A673 (cell line): ENCODE data around the gene LPP. TPM values are rescaled to one million over a fixed set of nuclear protein-coding genes. Genes with fewer than 3 reads are reported as not detected.

Source experiments
- BruUV-seq: library from RNA; stranded (reverse); fragments of 400-500 nt; replicated peaks from 2 replicates; lab custom pipeline; 2021; lab: Mats Ljungman, UMichigan
- CTCF ChIA-PET: fragments of 300-600 bp; sonication (Branson Sonifier 250); formaldehyde crosslinking; loops from one replicate; lab custom pipeline; 2022; ENCODE audit warnings: antibody characterized with exemption; lab: Charles Lee
- POLR2A ChIA-PET: fragments of 300-600 bp; sonication (Branson Sonifier 250); formaldehyde crosslinking; loops from one replicate; lab custom pipeline; 2022; ENCODE audit warnings: antibody characterized with exemption; ENCODE audit not compliant: low non-redundant PET; lab: Charles Lee
- DNase-seq: peaks from one replicate; pipeline ENCODE4 v3.0.0-alpha.2; 2015; ENCODE audit warnings: low spot score
- H3K27ac ChIP-seq: fragments of 200-600 bp; sonication (generic); 2 replicates; pipeline ENCODE4 v1.5.1; 2016; ENCODE audit warnings: mixed run types, low read depth, mild to moderate bottlenecking, mixed read lengths, antibody characterized with exemption, low read length; ENCODE audit not compliant: poor library complexity, severe bottlenecking
- H3K27me3 ChIP-seq: fragments of 200-600 bp; sonication (generic); replicated peaks from 2 replicates; pipeline ENCODE4 v1.6.1; 2017; ENCODE audit warnings: mixed run types, low read depth, mild to moderate bottlenecking, mixed read lengths, antibody characterized with exemption, low read length; ENCODE audit not compliant: insufficient read depth, poor library complexity
- H3K36me3 ChIP-seq: fragments of 200-600 bp; sonication (generic); 2 replicates; pipeline ENCODE4 v1.6.1; 2016; ENCODE audit warnings: mixed run types, mild to moderate bottlenecking, mixed read lengths, antibody characterized with exemption, low read length; ENCODE audit not compliant: insufficient read depth, poor library complexity, severe bottlenecking
- H3K4me1 ChIP-seq: fragments of 200-600 bp; sonication (generic); 2 replicates; pipeline ENCODE4 v1.6.1; 2017; ENCODE audit warnings: mixed run types, mild to moderate bottlenecking, mixed read lengths, antibody characterized with exemption, low read length; ENCODE audit not compliant: insufficient read depth, poor library complexity, severe bottlenecking
- H3K4me3 ChIP-seq: fragments of 200-600 bp; sonication (generic); 2 replicates; pipeline ENCODE4 v1.5.1; 2016; ENCODE audit warnings: low read depth, mixed run types, mild to moderate bottlenecking, mixed read lengths, low read length; ENCODE audit not compliant: poor library complexity, severe bottlenecking
- H3K9me3 ChIP-seq: fragments of 200-600 bp; sonication (generic); 2 replicates; pipeline ENCODE4 v1.6.1; 2016; ENCODE audit warnings: mixed run types, low read depth, mild to moderate bottlenecking, mixed read lengths, antibody characterized with exemption, low read length; ENCODE audit not compliant: poor library complexity, severe bottlenecking
- CTCF ChIP-seq: fragments of 300-800, 200-600 bp; sonication (generic); conservative IDR thresholded peaks from 2 replicates; pipeline ENCODE4 v1.5.1; 2017; ENCODE audit warnings: low read depth, mild to moderate bottlenecking, antibody characterized with exemption, low read length, moderate library complexity, mixed read lengths
- EZH2 ChIP-seq: fragments of 200-600 bp; sonication (generic); IDR thresholded peaks from 2 replicates; pipeline ENCODE4 v1.6.1; 2017; ENCODE audit warnings: borderline replicate concordance, low read depth, mild to moderate bottlenecking, mixed read lengths, antibody characterized with exemption, low read length; ENCODE audit not compliant: poor library complexity, severe bottlenecking
- intact Hi-C: fragments of 100-400 bp; cut with micrococcal nuclease; formaldehyde crosslinking; loops from one replicate; pipeline ENCODE4 v1.10.0; 2022; ENCODE audit not compliant: unreplicated experiment
- total RNA-seq: library from RNA; stranded (reverse); gene quantifications from 2 replicates; pipeline ENCODE4 v1.2.3, GENCODE V29; 2021

The LPP gene
- total RNA-seq, 1 experiment from 2014 or later, result 39.7 TPM

GRCh38 chr3:188649521-188649920, 495.6 kb downstream of the LPP start:
- Histone ChIP-seq H3K27ac (no peak overlapping the region), H3K9me3 (no peaks in the 10 kb centered on the region), H3K4me1 (no peaks in the 10 kb centered on the region), H3K36me3 (no peaks in the 10 kb centered on the region), H3K4me3 (no peak overlapping the region), H3K27me3 (no peaks in the 10 kb centered on the region)
- TF ChIP-seq CTCF, result no peak
- TF ChIP-seq EZH2, result no peak
- CTCF ChIA-PET, result no interaction called here
- BruUV-seq, result no TSS peak
- DNase-seq, result no peak
- intact Hi-C loops, result no loop called here
- POLR2A ChIA-PET, result no interaction called here

- no peak for TF ChIP-seq EZH2
- TF ChIP-seq CTCF, result no peak
- ChIA-PET POLR2A (interaction anchor here (0.6 kb wide), 1 partner anchor 1056 kb away, joined by 3 read pairs; no protein-coding TSS in a partner anchor), CTCF (no interaction called here)
Observed at GRCh38 chr3:188656196-188656982, 502.4 kb downstream of the LPP start.

GRCh38 chr3:188658606-188659005, 504.6 kb downstream of the LPP start:
- no peaks in the 10 kb centered on the region for H3K36me3 ChIP-seq
- H3K9me3 ChIP-seq, result no peaks in the 10 kb centered on the region
- no peaks in the 10 kb centered on the region for H3K27me3 ChIP-seq
- ChIA-PET CTCF (no interaction called here), POLR2A (interaction anchor here (0.7 kb wide), 1 partner anchor 122 kb away, joined by 3 read pairs; no protein-coding TSS in a partner anchor)
- H3K4me1 ChIP-seq, result no peaks in the 10 kb centered on the region
- intact Hi-C loops, result no loop called here
- no peak for TF ChIP-seq EZH2
- TF ChIP-seq CTCF, result no peak
- no peak overlapping the region for H3K4me3 ChIP-seq
- no TSS peak for BruUV-seq
- H3K27ac ChIP-seq, result no peak overlapping the region
- DNase-seq, result no peak

More at GRCh38 chr3:188656196-188656982, 502.4 kb downstream of the LPP start:
- H3K4me3 ChIP-seq, result no peak overlapping the region
- no TSS peak for BruUV-seq
- no peaks in the 10 kb centered on the region for H3K36me3 ChIP-seq
- no peaks in the 10 kb centered on the region for H3K27me3 ChIP-seq
- intact Hi-C loops, result no loop called here
- no peaks in the 10 kb centered on the region for H3K9me3 ChIP-seq
- H3K27ac ChIP-seq, result no peak overlapping the region
- no peaks in the 10 kb centered on the region for H3K4me1 ChIP-seq
- DNase-seq, result no peak
